RPMI8226 (cell line): ENCODE data around the gene MAPK1.

ENCODE experiments used
- DNase-seq: peaks from one replicate; pipeline ENCODE4 v3.0.0-alpha.2; 2015

MAPK1 gene

GRCh38 chr22:21780259-21780658 is 87.2 kb downstream of the MAPK1 start:
- no peak for DNase-seq

DNA sequence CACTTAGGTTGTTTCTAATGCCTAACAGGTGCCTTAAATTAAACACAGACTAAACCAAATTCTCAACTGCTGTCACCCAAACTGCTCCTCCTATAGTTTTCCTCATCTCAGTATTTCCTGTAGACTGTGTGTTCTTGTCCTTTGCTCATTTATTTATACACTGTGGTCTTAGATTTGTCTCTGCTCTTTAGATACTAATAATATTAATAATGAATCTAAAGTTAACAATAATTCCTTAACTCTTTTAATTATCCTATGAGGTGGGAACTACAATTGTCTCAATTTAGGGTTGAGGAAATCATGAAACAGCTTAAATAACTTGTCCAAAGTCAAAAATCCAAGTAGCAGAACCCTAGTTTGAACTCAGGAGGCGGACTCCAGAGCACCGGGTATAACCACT is 88.0 kb downstream of the MAPK1 start:
- no peak for DNase-seq

DNA sequence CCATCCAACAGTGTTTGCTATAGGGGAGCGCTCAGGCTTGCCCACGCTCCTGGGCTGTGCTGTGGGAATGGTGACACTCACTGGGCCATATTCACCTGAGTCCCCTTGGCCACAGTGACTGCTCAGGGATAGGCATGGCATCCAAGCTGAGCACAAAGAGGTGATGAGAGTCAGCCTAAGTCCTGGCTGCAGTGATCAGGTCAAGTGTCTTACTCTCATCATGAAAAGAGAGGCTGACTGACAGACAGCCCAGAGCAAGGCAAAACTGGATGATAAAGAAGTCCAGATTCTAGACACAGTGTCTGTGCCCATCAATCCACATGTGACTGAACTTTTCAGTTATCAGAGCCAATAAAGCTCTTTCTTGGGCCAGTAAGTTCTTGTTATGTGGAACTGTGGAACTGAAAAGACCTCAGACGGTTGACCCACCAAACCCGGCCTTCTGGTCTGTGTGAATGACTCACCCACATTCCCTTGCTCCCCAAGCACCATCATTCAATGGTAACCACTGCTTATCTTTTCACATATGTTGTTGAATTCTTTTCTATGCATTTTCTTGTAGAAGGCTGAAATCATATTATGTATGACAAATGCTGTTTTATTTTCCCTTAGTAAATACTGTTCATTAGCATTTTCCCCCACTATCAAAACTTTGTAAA is 88.6 kb downstream of the MAPK1 start:
- DNase-seq, result no peak

GRCh38 chr22:21771631-21771976 is 95.8 kb downstream of the MAPK1 start:
- DNase-seq, result no peak

DNA sequence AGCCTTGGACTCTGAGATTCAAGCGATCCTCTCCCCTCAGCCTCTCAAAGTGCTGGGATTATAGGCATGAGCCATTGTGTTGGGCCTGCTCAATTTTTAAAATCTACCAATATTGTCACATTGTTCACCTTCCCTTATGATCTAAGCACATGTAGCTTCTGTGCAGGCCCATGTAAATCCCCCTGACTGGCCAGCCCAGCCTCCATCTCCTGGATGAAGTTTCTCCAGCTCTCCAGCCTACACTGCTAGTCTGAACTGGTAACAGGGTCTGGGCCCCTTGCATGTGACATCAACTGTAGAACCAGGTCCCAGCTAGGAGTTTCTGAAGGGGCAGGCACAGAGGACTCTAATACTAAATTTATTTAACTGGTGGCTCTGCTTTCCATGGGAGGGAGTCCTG is 99.0 kb downstream of the MAPK1 start:
- DNase-seq, result no peak

GRCh38 chr22:21766691-21767462 is 100.6 kb downstream of the MAPK1 start:
- no peak for DNase-seq

- DNase-seq, result no peak
Observed at GRCh38 chr22:21765909-21766529, 101.4 kb downstream of the MAPK1 start.

DNA sequence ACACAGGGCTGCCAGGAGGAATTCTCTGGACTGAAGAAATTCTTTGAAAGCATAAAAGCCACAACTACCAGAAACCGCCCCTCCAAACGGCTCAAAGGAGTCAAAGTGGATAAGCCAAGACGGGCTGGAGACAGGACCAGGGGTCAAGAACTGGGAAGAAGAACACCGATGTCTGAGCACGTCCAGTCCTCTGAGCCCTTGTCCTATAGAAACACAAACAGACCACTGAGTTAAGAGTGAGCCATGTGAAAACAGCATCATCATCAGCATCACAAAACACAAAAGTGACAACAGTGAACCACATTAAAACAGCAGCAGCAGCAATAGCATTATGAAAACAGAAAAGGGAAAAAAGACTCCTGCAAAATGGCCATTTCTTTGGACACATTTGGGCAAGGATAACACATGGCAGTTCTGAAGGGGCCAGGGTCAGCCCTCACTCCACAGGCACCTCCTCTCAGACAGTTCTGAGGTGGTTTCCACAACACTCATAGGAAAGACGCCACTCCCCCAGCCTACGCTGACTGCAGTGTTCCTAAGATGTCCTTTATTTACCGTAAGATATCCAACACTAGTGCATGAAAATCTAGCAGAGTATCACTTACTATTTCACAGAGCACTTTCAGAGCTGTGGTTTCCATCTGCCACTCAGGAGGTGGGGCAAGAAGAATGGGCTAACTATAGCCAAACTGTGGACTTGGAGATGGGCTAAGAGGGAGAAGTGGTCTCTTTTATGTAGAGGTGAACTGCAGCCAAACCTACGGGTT is 103.2 kb downstream of the MAPK1 start:
- no peak for DNase-seq

GRCh38 chr22:21762712-21763581 is 104.5 kb downstream of the MAPK1 start:
- DNase-seq, result no peak

DNA sequence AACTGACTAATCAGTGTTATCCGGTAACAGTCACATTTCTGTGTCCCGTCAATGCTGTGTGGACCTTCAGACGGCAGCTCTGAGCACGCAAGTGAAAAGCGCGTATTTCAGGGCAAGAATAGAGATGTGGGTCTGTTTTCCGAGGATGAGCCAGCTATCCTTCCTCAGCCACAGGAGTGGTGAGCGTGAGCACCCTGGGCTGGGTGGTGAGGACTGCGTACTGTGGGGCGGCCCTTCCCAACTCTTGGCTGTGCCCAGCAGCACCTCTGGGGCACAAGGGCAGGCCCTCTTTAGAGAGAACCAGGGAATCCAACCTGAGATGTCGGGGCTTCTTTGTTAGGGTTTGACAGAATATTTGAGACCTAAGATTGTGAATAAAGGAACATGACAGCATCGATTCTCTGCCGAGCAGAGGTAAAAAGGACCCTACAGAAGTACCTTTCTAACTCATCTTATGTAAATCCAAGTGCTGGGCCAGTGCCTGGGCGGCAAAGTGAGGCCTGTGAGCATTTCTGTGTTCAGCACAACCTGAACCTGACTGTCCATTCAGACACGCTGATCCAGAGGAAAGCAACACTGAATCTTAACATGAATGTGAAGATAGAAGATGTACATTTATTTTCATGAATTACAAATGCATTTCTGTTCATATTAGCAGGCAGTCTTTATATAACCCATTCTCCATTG is 105.3 kb downstream of the MAPK1 start:
- no peak for DNase-seq

GRCh38 chr22:21761086-21761485 is 106.4 kb downstream of the MAPK1 start:
- DNase-seq, result no peak

GRCh38 chr22:21760640-21761039 is 106.8 kb downstream of the MAPK1 start:
- DNase-seq, result no peak

- DNase-seq, result no peak
Observed at GRCh38 chr22:21759646-21760376, 107.6 kb downstream of the MAPK1 start.

DNA sequence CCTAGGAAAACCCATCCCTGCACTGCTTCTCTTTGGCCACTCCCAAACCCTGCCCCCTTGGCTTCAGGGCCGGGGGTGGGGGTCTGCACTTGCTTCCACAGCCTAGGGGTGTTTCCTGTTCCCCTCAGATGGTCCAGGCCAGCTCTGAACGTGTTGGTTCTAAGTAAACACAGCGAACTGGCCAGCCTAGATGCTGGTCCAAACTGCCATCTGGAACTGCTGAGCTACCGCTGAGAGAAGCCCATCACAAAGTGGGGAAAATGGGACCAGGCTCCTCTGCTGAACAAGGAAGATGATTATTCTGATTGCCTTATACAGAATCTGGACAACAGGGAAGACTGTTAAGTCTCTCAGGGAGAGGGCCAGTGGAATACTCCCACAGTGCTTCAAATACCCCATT is 108.4 kb downstream of the MAPK1 start:
- DNase-seq, result no peak

DNA sequence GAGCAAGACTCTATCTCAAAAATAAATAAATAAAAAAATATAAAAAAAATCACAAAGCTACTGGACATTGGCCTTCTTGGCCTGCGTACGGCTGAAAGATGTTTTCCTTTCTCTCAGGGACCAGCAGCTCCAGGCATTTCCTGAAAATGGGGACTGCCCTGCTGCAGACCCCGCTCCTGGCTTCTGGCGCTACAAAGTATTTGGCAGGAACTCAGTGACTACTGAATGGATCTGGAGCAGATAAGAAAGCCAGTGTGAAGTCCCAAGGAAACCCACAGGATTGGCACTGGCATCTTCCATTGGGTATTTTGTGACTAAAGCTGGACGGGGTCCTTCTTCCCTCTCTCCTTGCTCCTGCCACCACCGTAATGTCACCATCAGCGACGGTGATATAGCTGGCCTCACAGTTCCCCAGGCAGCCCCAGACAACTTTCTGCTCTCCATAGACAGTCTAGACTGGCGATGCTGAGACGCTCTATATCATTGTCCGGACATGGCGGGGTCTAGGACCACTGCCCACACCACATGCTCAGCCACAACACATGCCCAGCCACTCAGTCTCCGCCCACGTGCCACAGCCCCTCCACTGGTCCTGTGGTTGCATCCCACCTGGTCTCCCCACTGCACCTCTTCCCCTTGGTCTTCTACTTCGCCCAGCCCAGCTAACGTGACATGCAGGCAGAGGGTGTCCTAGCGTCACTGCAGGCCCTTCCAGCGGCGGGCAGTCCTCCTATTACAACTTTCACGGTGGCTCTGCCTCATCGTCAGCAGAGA is 109.2 kb downstream of the MAPK1 start:
- no peak for DNase-seq

- DNase-seq, result no peak
Observed at GRCh38 chr22:21755851-21756284, 111.6 kb downstream of the MAPK1 start.

DNA sequence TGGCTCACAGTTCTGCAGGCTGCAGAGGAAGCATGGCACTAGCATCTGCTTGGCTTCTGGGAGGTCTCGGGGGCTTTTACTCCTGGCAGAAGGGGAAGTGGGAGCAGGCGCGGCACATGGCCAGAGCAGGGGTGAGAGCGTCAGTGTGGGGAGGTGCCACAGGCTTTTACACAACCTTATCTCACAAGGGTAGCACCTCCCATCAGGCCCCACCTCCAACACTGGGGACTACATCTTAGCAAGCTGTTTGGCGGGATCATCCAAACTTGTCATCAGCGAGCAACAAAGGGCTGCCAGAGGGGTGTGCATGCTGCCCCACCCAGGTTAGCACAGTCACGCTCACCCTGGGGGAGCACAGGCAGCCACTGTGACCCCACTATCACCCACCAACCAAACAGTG is 112.9 kb downstream of the MAPK1 start:
- no peak for DNase-seq

- no peak for DNase-seq
Observed at GRCh38 chr22:21753374-21754111, 113.9 kb downstream of the MAPK1 start.

GRCh38 chr22:21752276-21752675 is 115.2 kb downstream of the MAPK1 start:
- no peak for DNase-seq

DNA sequence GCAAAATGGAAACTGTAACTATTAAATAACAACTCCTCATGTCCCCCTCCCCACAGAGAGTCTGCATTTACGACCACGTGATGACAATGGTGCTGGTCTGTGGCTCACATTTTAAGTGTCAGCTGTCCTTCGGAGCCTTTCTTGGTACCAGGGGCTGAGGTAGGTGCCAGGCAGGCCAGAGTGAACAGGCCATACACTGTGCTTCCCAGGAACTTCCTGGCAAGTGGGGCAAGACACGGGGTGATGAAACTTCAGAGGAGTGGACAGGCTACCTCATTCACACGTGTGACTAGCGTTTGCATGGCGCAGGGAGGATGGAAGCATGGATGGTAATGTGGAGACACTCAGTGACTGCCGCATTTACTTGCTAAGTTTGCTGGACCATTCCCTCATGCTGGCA is 121.5 kb downstream of the MAPK1 start:
- DNase-seq, result no peak
